HG03342 (cell line): ENCODE measurements around the gene CDK5R2.
A peak's percentile ranks its signal among the peaks of the same experiment; 100 is the strongest.

ENCODE experiments used
- ATAC-seq: cut with Tn5 transposase; IDR thresholded peaks from one replicate; pipeline ENCODE4 v1.9.1; 2021; ENCODE audit warnings: mild to moderate bottlenecking, moderate library complexity; ENCODE audit not compliant: unreplicated experiment

The CDK5R2 gene

DNA sequence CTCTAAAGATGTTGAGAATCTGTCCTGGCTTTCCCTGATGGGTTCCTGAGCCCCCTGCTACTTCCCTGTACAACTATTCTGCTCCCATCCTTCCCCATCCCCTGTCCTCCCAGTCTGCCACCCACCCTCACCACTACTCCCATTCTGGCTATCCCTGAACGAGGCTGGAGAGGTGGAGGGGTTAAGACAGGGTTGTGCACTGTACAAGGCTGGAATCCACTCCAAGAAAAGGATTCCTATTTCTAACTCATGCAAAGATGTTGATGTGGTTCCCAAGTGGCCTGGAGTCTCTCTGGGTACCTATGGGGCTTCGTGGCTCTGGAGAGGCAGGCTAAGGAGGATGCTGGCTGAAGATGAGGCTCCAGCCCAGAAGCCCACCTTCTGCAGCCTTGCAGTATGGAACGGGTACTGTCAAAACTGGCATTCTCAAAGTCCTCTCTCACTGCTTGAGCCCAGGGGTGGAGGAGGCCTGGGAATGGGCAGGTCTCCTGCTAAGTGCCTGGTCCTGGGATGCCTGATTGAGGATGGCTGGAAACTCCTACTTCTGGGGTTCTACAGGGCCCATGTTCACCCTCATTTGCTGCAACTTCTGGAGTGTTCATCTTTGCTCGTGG, 26.8 kb downstream of the CDK5R2 start:
- no peak for ATAC-seq

DNA sequence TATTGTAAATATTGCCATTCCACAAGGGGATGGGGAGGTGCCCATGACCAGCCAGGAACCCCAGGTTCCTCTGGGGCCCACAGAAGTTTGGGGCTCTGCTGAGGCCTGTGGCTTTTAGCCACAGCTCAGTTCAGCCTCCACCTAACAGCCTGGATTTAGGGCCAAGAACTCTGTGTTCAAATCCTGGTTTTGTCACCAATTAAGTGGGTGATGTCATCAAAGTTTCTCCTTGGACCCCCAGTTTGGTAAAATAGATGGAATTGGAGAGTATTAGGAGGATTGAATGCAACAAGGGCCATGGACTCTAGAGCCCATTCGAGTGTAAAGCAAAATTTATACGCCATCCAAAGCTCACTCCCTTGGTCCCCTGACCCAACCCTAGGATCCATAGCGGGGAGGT, 28.7 kb downstream of the CDK5R2 start:
- no peak for ATAC-seq

GRCh38 chr2:218988650-218989049, 29.2 kb downstream of the CDK5R2 start:
- ATAC-seq = no peak

DNA sequence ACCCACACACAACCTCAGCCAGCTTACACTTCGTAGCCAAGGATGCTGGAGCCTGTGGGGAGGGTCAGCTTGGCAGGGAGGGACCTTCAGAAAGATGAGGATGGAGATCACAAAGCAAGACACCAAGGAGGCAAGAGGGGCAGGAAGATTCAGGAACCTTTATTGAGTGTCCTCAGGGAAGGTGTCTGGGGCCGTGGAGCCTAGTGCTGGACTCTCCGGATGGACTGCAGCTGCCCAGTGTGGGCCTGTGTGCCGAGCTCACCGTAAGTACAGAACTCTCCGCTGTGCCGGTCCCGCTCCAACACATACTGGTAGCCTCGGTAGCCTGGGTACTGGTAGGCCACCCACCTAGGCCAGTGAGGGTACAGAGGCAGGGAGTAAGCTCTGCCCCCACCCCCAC, 30.6 kb downstream of the CDK5R2 start:
- ATAC-seq = no peak

GRCh38 chr2:218990612-218991011, 31.1 kb downstream of the CDK5R2 start:
- no peak for ATAC-seq

DNA sequence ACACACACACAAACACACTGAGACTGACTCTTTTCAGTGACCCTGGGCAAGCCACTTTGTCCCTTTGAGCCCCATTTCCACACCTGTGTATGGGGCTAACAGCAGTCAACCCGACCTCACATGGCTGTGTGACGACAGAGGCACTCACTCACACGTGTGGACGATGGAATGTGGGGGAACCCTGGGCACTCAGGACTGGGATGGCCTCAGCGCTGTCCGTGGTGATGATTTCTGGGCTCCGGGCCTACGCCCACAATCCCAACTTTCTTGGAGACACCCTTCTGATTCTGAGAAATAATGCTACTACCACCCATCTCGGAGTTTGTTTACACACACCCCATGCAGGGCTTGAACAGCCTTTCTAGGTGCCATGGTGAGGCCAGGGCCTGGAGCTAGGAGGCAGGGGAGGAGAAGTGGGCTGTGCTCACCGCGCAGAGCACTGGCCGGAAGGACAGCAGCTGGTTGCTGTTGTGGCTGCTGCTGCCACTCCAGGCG, 32.3 kb downstream of the CDK5R2 start:
- ATAC-seq = no peak

- ATAC-seq = no peak
These were observed 32.7 kb downstream of the CDK5R2 start for GRCh38 chr2:218992196-218992595.

- no peak for ATAC-seq
These were observed 33.4 kb downstream of the CDK5R2 start for GRCh38 chr2:218992703-218993344.

- ATAC-seq = no peak
These were observed 34.2 kb downstream of the CDK5R2 start, which contains the start of gene CRYBA2 for GRCh38 chr2:218993345-218994315. Gene CRYBA2, minus strand, starts transcription at chr2:218993422. Its CDS starts 246 bp downstream, at chr2:218993176.

- no peak for ATAC-seq
These were observed 36.1 kb downstream of the CDK5R2 start for GRCh38 chr2:218995561-218995960.

DNA sequence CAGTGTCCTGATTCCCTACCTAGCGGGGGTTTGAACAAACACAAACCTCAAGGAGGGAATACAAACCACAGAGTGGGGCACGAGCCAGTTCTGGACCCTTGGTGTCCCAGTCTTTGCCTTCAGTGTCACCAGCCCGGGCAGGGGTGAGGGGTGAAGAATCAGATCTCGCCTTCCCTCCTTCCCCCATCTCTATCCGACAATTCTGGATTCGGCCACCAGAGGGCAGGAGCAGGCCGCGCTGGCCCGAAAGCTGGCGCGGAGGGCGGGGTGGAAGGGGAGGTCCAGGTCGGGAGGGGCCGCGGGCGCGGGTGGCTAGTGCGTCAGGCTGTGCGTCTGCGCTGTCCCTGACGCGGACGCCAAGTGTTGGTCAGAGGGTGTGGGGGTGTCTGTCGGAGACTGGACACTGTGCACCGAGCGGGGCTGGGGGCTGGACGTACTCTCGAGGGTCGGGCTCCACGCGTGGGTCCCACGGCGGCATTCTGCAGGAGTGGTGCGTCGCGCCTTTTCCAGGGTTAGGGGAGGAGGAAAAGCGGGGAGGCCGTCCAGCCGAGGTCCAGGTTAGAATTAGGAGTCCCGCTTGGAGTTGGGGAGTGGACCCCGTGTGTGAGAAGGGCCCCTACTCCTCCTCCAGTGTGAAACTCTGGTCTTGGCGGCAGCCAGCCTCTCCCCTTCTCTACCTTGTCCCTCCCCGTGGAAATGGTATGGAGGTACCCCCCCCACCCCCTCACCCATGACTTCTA, 36.7 kb downstream of the CDK5R2 start:
- ATAC-seq = peak; percentile 71

DNA sequence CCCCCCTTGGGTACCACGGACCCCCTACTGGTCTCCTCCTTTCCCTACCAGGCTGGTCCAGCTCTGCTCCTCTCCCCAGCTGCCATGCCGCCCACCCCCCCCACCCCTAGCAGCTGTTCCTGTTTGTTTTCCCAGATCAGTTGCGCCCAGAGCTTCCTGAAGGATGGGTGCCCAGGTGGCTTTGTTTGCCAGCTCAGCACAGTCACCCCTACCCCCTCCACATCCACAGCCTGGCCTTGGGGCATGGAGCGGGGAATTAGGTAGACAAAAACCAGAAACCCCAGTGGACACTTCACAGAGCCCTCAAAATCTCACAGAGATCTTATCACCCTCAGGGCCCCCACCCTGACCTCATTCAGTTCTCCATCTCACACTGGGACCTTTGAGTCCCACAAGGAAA, 37.5 kb downstream of the CDK5R2 start:
- no peak for ATAC-seq

DNA sequence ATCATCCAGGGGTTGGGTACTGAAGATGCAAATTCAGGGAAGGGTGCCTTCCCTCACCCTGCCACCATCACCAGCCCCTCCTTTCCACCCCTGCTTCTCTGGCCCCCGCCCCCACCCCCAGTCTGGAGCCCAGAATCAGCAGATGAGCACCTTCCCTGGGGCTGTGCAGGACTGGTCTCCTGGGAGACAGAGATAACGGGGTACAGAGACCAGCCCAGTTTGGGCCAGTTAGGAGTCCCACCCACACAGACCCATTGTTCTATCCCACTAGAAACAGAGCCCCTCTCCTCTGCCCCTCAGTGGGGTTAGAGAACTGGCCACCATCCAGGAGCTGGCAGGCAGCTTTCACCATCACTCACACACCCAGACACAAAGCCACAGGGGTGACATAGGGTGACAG, 38.3 kb downstream of the CDK5R2 start:
- ATAC-seq = no peak

GRCh38 chr2:218998414-218999002, 39.0 kb downstream of the CDK5R2 start:
- no peak for ATAC-seq

- ATAC-seq = no peak
These were observed 39.8 kb downstream of the CDK5R2 start for GRCh38 chr2:218999021-218999880.

- ATAC-seq = no peak
These were observed 40.6 kb downstream of the CDK5R2 start for GRCh38 chr2:218999881-219000568.

DNA sequence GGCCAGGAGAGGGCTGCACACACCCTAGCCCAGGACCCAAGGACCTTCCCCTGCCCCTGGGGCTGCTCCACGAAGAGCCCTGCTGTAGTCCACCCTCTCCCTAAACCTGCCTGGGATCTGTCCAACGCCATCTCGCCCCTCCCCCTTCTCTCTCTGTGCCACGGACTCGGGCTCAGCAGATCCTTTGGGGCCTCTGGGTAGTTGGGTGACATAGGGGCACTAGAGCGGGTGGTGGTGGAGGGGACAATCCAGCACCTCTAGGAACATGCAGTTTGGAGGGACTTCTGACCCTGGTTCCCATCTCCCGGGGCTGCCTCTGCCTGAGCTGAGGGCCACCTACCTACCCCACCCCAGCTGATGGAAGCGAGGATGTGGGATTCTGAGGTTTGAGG, 41.1 kb downstream of the CDK5R2 start:
- no peak for ATAC-seq

- no peak for ATAC-seq
These were observed 41.7 kb downstream of the CDK5R2 start for GRCh38 chr2:219001100-219001576.
